ENCODE data around the gene RGS17.
A peak's percentile ranks its signal among the peaks of the same experiment; 100 is the strongest.
"Not testable (repeated sequence)": the region's sequence is repeated elsewhere in the genome, so short reads cannot be mapped to it uniquely, and the experiment has no call there.

Gene RGS17

DNA sequence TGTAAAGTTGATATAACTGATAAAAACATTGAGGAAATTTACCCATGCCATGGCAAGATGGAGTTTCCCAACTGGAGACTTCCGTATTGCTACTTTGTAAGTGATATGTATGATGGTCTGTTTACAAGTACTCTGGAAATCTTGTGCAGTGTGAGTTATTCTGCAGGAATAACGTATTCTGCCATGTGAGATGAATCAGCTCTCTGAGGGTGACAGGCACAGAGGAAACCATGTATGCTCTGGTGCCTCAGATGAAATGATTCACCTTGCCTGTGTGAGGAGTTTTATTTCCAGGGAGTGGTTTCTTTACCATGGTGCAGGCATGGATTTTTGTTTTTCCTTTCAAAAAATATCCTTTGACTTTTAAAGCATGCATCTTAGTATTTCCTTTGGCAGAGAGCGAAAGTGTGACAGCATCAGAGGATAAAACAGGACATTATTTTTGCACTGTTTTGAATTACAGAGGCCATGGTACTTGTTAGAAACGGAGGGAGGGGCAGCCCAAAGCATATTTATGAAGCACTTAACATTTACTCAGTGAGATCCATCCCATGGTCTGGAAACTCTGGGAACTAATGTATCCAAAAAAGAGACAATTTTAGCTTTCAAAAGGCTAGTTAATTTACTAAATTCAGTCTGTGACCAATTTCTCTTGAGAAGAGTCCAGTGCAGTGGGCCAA lies 92.6 kb downstream of the RGS17 start:
- FAIRE-seq (no peak), DNase-seq (ENCODE audit: low spot score) (no peak)

DNA sequence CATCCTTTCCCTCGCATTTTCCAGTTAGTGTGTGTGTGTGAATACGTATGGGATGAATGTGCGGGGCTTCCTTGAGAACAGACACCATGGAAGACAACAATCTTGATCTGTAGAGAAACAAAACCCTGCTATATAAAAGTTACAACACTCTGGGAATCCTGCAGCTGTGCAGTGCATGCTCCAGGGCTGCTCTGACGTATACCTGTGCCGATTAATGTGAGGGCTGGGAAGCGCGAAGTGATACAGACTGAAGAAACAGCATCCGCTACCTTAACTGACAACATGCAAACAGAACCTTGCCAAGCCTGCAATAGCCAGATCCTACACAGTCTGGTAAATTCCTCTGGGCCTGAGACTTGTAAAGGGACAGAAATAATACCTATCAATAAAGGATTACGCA lies 96.9 kb downstream of the RGS17 start:
- no peak for DNase-seq (ENCODE audit: low spot score)
- FAIRE-seq = no peak

DNA sequence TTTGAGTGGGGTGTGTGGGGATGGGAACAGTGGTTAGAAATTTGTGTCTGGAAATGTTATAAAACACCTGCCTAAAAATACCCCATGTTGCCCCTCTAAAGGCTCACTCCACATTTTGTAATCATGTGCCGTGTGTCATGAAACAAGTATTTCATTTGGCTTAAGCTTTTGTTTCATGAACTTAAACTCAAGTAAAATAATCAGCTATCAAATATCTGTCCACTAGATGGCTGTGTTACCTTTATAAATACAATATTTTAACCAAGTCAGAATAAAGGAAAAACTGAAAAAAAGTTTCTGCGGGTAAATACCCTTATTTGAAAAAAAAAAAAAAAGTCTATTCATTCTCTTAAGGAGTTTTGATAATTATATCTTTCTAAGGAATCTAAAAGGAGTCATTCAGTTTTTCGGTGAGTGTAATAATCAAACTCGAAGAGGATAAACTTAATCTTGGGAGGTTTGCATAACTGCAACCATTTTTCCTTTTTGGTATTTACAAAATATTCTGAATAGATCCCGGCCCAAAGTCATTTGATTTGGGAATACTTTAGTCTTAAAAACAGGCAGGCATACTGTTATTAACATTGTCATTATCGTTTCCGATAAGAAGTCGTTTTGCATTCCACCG lies 98.7 kb downstream of the RGS17 start:
- DNase-seq (ENCODE audit: low spot score) (peak; percentile 8), FAIRE-seq (no peak)

DNA sequence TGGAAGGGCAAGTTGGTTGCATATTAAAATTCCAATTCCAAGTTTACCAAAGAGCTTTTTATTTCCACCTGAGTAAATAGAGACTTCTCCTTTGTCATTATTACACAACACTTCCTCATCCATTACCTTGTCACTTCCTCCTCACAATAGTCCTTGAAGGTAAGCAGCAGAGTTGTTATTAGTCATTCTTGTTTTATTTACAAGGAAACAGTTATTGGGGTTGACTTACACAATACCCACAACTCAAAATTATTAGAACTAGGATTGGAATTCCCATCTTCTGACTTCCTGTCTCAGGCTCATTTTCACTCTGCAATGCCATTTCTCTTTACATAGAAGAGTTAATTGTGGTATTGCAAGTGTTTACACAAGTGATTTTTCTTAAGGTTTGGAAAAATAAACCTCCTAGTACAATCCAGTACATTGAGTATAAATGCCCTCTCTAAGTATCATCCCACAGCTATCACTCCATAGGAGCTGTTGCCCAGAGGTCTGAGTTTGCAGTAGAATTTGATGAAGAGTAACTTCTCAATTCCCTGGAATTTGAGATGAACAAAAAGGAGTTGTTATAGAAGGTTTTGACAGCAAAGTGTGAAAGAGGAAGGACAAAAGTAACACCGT lies 99.6 kb downstream of the RGS17 start:
- FAIRE-seq (no peak), DNase-seq (ENCODE audit: low spot score) (no peak)

DNA sequence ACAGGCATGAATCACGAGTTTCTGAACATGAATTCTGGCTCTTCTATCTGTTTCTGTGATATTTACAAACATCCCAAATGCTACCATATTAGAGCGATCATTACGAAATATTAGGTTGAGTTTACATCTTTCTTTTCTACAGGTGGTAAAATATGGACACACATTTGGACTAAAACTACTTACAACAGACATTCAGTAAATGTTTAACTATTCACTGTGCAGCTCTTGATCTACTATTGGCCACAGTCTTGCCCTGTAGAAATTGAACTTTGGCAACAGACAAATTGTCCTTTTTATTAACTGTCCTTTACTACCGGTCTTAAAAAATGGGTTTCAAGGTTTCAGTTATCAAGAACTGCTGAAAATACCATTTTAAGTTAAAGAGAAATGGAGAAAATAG lies 102.1 kb downstream of the RGS17 start:
- no peak for DNase-seq (ENCODE audit: low spot score)
- FAIRE-seq = no peak

DNA sequence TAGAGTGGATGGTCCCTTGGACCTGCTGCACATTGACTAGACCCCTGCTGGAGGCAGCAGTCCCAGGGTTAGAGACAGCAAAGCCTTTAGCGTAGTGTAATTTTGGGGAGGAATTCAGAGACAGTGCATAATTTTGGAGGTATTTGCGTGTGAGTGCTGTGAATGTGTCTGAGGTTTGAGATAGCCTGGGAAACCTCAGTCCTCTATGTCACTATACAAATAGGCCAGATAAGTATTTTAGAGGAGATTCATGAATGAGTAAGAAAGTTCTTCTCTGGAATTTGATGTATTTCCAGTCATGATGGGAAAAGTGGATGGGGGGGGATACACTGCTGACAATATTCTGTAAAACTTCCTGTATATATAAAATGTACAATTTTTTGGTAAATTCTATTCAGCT lies 102.8 kb downstream of the RGS17 start:
- DNase-seq (ENCODE audit: low spot score) (no peak), FAIRE-seq (no peak)

DNA sequence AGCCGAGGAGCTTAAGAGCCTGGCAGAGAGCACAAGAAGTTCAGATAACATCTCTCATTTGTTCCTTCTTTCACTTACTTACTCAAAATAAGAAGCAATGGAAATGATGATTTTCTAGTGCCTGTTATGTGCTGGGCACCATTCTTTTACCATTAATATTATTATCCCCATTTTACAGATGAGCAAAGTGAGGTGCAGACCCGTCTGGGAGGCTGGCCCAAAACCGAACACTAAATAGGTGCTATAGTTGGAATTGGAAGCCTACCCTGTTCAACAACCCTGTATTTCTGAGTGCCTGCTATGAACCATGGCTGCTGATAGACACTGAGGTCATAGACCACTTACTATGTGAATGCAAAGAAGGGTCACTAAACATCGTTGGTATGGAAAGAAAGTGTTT lies 103.6 kb downstream of the RGS17 start:
- no peak for DNase-seq (ENCODE audit: low spot score)
- FAIRE-seq = no peak

DNA sequence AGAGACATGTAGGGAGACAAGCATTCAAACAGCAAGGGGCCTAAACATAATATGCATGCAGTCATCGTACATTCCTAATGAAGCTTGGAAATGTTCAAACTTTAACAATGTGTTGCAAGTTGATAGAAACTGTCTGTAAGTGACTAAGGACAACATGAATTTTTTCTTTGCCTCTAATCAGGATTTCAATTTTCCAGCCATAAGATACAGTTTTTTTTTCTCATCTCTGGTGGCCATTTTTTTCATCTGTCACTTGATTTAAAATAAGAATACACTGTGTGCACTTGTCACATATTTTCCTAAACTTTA lies 106.4 kb downstream of the RGS17 start:
- FAIRE-seq (no peak), DNase-seq (ENCODE audit: low spot score) (no peak)

DNA sequence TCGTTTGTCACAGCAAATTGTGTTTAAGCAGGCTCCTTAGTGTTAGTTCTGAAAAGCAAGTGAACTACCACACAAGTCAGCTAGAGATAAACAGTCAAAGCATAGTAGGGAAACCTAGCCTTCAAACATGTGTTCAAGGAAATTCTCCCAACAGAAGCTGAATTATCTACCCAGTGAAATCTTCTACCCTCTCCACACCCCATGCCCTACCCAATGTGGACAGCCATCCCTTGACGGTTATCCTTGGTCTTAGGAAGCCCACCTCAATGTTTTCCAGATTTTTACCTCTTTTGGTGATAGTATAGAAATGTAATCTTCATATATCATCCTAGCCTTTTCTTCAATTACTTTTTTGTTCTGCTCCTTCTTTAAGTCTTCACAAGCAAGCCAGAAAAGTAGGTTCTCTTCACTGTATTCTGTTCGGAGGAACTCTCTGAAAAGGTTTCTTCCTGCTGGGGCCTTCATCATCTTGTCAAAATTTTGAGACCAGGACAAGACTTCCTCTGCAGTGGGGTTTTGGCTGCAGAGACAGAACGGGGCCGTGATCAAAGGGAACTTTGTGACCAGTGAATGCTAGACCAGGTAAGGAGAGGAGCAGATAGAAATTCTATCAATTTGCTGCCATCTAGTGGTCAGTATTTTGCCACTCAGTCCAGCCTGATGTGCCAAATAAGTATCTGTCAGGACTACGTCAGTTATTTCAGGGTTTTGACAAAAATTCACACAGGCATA lies 106.9 kb downstream of the RGS17 start:
- DNase-seq (ENCODE audit: low spot score) (peak; percentile 49), FAIRE-seq (no peak)

DNA sequence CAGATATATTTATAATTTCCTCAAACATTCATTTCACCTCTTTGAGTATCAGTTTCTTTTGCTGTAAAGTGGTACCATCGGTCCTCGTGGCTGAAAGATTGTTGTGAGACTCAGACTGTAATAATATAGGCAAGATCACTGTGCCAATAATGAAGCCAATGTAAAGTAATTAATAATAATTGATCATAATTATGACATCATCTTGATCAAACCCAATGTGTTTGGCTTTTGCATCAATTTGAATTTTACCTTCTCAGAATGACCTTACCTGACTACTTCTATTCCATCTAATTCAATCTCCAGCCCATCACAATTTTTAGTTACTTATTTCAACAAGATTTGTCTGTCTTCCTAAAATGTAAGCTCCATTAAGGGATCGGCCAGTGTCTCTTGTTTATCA lies 112.7 kb downstream of the RGS17 start:
- FAIRE-seq (no peak), DNase-seq (ENCODE audit: low spot score) (no peak)

DNA sequence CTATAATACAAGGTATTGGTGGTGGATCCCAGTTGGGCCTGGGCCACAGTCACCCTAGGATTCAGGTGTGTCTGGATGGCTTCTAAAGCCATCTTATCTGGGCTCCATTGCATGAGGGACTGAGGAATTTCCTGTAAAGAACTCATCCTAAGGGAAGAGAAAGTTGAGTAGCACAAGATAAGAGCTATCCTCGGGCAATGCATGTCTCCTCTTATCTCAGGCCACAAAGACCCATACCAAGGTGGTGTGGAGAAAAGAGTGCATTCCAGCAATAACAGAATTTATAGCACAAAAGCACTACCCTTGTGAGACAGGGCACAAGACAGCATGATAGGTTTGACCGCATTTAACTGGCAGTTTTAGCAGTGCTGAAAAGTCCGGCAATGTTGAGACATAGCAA lies 114.2 kb downstream of the RGS17 start:
- DNase-seq (ENCODE audit: low spot score) (no peak), FAIRE-seq (no peak)

DNA sequence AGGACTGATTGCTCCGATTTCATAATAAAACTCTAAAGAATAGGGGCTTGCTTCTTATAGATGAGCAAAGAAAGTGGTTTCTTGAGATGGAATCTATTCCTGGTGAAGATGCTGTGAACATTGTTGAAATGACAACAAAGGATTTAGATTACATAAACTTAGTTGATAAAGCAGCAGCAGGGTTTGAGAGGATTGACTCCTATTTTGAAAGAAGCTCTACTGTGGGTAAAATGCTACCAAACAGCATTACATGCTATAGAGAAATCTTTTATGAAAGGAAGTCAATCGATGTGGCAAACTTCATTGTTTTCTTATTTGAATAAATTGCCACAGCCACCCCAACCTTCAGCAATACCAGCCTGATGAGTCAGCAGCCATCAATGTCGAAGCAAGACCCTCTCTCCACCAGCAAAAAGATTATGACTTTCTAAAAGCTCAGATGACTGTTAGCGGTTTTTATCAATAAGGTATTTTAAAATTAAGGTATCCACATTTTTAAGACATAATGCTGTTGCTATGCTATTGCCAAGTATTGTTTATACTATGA lies 115.9 kb downstream of the RGS17 start:
- no peak for DNase-seq (ENCODE audit: low spot score)

DNA sequence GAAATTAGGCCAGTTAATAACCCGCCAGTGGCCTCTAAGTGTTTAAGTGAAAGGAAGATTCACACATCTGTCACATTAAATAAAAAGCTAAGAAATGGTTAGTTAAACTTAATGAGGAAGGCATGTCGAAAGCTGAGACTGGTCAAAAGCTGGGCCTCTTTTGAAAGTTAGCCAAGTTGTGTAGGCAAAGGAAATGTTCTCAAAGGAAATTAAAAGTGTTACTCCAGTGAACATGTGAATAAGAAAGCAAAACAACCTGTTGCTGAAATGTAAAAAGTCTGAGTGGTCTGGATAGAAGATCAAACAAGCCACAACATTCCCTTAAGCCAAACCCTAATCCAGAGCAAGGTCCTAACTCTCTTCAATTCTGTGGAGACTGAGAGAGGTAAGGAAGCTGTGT lies 117.6 kb downstream of the RGS17 start:
- DNase-seq (ENCODE audit: low spot score) (no peak), FAIRE-seq (no peak)

More for the DNA sequence above, 115.9 kb downstream of the RGS17 start:
- no peak for FAIRE-seq

DNA sequence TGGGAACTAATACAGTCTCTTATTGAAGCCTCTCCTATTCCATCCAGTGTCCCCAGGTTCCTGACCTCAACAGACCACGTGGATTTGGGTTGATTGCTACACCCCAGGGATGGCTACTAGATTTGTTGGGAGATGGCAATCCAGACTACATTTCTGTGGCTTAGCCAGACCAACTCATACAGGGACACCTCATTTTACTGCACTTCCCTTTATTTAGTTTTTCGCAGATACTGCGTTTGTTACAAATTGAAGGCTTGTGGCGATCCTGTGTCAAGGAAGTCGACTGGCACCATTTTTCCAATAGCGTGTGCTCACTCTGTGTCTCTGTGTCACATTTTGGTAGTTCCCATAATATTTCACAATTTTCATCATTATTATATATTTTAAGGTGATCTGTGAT lies 118.2 kb downstream of the RGS17 start:
- no peak for FAIRE-seq
- DNase-seq (ENCODE audit: low spot score) = no peak

DNA sequence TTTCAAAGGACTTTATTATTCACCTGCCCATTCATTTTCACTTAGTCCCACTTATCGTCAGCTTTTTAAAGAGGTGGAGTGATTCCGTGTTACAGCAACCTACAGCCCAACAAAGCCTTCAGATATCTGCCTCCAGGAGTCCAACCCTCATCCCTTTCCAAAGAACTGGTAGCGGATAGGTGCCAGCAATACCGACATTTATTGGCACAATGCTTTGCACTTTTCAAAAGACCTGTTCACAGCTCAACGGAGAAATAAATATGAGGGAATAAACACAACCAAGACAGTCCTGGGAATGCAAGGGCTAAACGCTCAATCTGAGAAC lies 127.8 kb downstream of the RGS17 start:
- no peak for FAIRE-seq
- no peak for DNase-seq (ENCODE audit: low spot score)

DNA sequence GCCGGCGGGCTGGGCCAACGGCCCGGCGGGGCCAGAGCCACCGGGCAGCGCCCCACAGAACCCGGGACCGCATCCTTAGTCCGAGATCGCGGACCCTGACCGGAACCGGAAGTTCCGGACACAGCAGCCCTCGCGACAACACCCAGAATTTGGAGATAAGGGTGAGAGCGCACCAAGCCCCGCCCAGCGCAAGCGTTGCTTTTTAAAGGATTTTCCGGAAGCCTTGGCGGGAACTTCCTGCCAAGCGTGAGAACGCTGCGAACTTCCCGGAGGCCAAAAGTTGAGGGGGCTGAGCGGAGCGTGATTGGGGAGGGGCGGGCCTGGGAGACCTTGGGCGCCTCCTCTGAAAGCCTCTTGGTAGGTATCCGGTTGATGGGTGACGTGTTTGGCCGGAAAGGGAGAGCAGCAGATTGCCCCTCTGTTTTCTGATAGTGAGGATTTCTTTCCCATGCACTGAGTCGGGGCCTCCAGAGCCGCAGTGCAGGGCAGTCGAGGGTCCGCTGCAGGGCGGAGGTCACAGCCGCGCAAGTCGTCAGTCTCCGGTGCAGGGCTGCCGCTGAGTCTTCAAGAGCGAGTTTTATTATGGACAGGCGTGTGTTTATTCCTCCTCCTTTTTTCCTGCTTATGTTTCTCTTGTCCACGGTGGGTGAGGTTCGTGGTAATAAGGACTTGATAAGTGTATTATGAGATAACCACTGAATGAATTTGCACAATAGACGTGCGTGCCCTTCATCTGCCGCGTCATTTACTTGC lies 128.3 kb downstream of the RGS17 start, which contains the start of gene MTRF1L:
Gene MTRF1L, minus strand, starts transcription at position 97 of the 753 bp plus-strand sequence. Its CDS starts 24 bp downstream, at position 73.
- DNase-seq (ENCODE audit: low spot score) (peak; percentile 94), FAIRE-seq (no peak)

DNA sequence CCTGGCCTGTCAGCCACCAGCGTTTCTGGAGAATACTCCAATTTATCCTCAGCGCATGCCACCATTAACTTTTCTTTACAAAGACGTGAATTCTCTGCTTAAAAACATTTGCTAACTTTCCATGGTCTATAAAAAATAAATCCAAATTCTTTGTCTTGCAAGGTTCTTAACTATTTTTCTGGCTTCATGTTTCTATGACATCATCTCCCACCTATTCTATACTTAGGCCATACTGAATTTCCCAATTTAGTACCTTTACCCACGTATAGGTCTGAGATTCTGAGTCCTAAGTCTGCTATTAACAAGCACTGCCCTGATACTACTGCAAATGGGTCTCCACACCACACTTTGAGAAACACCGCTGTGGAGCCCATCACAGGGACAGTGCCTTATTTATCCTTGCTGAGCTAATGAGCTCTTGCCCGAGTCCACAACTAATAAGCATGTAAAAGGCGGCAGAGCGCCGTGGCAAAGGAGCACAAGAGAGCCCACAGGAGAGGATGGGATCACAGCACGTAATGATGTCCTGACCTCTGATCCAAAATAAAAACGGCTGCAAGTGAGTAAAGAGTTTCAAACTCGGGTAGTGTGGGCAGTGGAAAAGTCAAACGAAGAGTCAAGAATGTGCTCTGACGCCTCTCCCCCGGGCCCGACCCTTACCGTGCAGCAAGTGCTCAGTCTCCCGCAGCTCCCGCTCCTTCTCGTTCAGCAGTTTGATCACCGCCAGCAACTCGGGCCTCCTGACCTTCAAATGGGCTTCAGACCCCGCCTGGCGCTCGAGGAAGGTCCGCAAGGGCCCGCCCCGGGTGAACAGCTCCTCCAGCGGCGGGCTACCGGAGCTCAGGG lies 129.1 kb downstream of the RGS17 start:
- DNase-seq (ENCODE audit: low spot score) (no peak), FAIRE-seq (no peak)

DNA sequence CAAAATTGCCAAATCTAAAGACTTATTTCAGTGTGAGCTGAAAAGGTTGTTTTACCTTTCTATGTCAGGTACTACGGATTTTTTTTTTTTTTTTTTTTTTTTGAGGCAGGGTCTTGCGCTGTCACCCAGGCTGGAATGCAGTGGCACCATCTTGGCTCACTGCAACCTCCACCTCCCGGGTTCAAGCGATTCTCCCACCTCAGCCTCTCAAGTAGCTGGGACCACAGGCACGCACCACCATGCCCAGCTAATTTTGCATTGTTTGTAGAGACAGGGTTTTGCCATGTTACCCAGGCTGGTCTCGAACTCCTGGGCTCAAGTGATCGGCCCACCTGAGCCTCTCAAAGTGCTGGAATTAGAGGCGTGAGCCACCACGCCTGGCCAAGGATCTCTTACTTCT lies 130.3 kb downstream of the RGS17 start:
- not testable (repeated sequence) for FAIRE-seq; DNase-seq (ENCODE audit: low spot score)

DNA sequence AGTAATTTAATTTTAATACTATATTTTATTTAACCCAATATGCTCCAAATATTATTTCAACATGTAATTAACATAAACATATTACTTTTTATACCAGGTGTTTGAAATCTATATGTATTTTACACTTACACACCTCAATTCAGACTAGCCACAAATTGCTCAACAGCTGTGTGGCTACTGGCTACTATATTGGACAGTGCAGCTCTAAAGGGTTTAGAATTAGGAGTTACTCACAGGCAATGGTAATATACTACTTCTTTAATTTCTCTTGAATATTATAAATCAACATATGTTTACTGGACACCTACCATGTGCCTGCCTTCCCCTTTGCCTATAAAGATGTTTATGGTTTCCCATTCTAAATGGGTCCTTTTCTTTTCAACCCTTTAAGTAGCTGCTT lies 130.8 kb downstream of the RGS17 start:
- DNase-seq (ENCODE audit: low spot score) = no peak
- FAIRE-seq = no peak

DNA sequence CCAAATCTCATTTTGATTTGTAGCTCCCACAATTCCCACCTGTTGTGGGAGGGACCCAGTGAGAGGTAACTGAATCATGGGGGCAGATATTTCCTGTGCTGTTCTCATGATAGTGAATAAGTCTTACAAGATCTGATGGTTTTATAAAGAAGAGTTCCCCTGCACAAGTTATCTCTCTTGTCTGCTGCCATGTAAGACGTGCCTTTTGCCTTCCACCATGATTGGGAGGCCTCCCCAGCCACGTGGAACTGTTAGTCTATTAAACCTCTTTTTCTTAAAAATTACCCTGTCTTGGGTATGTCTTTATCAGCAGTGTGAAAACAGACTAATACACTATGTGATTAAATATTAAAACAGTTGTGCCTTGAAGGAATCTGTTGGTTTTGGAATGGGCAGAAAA lies 131.5 kb downstream of the RGS17 start:
- FAIRE-seq; DNase-seq (ENCODE audit: low spot score): not testable (repeated sequence)

DNA sequence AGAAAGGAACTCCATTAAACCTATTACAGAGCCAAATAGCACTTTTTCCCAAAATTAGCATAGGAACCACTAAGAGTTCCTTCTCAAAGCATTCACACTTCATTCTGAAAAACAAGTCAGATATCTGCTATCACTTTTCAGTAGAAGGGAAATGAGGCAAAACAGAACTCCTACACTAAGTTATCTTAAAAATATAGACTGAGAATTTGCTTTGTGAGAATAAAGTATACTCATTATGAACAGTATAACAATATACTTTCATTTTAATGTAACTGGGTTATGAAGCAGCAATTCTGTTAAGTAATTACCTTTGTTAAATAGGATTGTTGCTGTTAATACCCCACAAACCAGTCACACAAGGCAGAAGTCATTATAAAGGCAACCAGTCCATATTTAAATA lies 137.2 kb downstream of the RGS17 start:
- DNase-seq (ENCODE audit: low spot score) (no peak), FAIRE-seq (no peak)

Measured in urothelium cell line (cell line).